Subcutaneous adipose tissue (tissue), 4 donors: Measurements from ENCODE around the gene ZYG11A. TPM values are rescaled to one million over a fixed set of nuclear protein-coding genes. Genes with fewer than 3 reads are reported as not detected.

ENCODE experiments used
- total RNA-seq, 4 donors: library from RNA; depleted of rRNA; stranded (reverse); fragments of >200 nt; gene quantifications; one replicate each; pipeline ENCODE4 v1.1.0, GENCODE V29; 2016
- TF ChIP-seq, protein P1 (sequence below): fragments of 450-650 bp; IDR thresholded peaks from one replicate; pipeline ENCODE4 v1.5.1; 2016; ENCODE audit warnings: low read depth, mild to moderate bottlenecking, control low read depth, antibody characterized with exemption, moderate library complexity

Gene ZYG11A
- total RNA-seq, 4 donors from 2014 or later: 0.19 TPM; not detected in 3

GRCh38 chr1:52916241-52916975, 73.8 kb downstream of the ZYG11A start:
- TF ChIP-seq, protein P1, sequence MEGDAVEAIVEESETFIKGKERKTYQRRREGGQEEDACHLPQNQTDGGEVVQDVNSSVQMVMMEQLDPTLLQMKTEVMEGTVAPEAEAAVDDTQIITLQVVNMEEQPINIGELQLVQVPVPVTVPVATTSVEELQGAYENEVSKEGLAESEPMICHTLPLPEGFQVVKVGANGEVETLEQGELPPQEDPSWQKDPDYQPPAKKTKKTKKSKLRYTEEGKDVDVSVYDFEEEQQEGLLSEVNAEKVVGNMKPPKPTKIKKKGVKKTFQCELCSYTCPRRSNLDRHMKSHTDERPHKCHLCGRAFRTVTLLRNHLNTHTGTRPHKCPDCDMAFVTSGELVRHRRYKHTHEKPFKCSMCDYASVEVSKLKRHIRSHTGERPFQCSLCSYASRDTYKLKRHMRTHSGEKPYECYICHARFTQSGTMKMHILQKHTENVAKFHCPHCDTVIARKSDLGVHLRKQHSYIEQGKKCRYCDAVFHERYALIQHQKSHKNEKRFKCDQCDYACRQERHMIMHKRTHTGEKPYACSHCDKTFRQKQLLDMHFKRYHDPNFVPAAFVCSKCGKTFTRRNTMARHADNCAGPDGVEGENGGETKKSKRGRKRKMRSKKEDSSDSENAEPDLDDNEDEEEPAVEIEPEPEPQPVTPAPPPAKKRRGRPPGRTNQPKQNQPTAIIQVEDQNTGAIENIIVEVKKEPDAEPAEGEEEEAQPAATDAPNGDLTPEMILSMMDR: no peak

DNA sequence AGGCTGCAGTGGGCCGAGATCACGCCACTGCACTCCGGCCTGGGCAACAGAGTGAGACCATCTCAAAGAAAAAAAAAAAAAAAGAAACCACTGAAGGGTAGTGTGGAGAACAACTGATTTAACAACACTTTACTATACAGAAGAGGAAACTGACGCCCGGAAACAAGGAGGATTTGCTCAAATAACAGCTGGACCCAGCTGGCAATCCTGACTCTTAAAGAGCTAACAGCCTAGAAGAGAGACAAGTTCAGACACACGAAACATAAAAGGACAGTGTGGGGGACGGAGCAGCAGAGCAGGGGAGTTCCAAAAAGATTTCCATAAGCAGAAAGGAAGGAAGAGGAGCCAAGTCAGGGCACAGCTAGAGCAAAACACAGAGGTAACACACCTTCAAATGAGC, 74.6 kb downstream of the ZYG11A start:
- TF ChIP-seq, protein P1: no peak

DNA sequence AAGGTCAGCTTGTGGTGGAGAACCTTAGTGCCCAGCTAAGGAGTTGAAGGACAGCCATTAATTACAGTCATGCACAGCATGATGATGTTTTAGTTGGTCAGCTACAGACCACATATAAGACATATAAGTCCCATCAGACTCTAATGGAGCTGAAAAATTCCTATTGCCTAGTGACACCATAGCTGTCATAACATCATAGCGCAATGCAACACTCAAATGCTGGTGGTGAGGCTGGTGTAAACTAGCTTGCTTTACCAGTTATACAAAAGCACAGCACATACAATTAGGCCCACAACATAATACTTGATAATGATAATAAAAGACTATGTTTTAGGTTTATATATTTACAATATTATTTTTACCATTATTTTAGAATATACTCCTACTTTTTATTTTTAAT, 75.0 kb downstream of the ZYG11A start:
- TF ChIP-seq, protein P1: no peak

- TF ChIP-seq, protein P1: no peak
Measured at GRCh38 chr1:52918201-52918600, 75.6 kb downstream of the ZYG11A start.

DNA sequence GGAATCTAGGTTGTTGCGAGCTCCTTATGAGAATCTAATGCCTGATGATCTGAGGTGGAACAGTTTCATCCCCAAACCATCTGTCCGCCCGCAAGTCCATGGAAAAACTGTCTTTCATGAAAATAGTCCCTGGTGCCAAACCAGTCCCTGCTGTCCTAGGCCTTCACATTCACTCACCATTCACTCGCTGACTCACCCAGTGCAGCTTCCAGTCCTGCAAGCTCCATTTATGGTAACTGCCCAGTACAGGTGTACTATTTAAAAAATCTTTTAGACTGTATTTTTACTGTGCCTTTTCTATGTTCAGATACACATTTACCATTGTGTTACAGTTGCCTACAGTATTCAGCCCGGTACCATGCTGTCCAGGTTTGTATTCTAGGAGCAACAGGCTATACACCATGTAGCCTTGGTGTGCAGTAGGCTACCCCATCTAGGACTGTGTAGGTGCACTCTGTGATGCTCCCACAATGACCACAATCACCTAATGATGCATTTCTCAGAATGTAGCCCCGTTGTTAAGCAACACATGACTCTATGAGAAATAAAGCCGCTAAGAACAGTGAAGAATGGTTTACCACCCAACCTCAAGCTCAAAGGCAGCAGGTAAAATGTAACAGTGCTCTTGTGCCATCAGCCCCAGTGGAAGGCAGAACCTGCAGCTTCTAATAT, 76.6 kb downstream of the ZYG11A start:
- TF ChIP-seq, protein P1: no peak

DNA sequence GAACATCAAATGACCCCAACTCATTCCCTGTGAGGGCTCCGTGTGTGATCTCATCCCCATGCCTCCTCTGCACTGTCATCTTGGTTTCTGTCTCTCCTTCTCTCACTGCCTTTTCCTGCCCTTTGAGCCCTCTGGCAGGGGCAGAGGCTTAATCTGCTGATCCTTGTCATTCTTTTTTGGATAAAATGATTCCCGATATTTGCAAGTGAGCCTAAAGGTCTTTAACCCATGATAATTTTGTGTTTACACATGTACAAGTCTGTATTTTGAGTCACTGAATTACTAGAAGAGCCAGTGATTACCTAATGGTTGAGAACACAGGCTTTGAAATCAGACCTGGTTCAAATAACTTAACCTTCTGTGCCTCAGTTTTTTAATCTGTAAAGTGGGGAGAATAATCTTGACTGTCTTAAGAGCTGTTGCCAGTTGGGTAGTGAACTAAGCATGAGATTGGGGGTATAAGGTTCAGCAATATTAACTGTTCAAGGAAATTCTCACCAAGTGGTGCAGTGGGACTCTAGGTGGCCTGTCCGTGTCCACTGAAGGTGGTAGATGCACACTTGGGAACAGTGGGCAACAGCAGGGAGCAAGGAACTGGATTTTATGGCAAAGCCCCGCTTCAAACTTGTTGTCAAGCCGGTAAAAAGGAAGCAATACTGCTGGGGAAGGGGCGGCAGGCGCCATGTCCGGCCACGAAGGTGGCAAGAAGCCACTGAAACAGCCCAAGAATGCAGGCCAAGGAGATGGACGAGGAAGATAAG, 77.3 kb downstream of the ZYG11A start:
- TF ChIP-seq, protein P1: no peak

DNA sequence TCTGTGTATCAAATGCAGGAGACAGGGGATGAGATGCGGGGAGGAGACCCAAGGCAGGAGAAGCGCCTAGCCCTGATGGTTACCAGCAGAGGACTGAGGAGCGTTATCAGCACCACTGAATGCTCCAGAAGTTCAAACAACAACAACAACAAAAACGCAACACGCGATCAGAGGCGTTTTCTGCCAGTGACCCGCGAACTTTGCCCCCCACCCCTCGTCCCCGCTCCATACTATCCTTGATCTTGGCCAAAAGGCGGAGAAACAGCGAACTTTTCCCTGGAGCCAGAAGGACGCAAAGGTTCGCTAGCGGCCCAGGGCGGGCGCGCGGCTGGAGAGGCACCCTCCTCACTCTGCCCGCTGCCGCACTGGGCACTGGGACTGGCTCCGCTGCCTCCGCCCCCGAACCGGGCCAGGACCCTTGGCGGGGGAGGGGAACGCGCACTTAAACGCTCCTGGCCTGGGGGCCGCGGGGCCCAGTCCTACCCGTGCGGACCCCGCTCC, 78.3 kb downstream of the ZYG11A start:
- TF ChIP-seq, protein P1: no peak
